Fibroblast of mammary gland (primary cell): ENCODE results near the gene DNAH1.

Experiments
- DNase-seq: peaks from one replicate; pipeline ENCODE4 v3.0.0-alpha.2; 2010; ENCODE audit warnings: low read depth
- H3K4me3 ChIP-seq: 2 replicates; pipeline ENCODE4 v1.5.1; 2011; ENCODE audit warnings: low read depth, mild to moderate bottlenecking, low read length, moderate library complexity; ENCODE audit not compliant: control insufficient read depth
- TF ChIP-seq, protein P1 (sequence below): conservative IDR thresholded peaks from 2 replicates; pipeline ENCODE4 v1.5.1; 2011; ENCODE audit warnings: low read depth, low read length, inconsistent platforms; ENCODE audit not compliant: control insufficient read depth, insufficient read depth

DNAH1 gene

DNA sequence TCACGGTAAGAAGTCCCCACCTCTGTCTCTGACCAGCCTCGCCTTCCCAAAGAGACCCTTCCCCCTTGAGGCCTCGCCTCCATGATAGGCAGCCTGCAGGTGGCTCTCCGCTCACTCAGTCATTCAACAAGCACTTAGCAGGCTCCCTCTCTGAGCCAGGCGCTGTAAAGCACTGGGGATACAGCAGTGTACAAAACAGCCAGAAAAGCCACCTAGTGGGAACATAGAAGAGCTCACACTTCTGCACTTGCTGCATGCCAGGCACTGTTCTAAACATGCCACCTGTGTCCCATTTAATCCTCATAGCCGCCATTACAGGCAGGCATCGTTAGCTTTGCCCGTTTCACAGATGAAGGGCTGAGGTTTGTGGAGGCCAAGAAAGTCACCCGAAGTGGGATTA, 72.8 kb downstream of the DNAH1 start:
- DNase-seq: no peak
- H3K4me3 ChIP-seq: no peak overlapping the region
- TF ChIP-seq, protein P1, sequence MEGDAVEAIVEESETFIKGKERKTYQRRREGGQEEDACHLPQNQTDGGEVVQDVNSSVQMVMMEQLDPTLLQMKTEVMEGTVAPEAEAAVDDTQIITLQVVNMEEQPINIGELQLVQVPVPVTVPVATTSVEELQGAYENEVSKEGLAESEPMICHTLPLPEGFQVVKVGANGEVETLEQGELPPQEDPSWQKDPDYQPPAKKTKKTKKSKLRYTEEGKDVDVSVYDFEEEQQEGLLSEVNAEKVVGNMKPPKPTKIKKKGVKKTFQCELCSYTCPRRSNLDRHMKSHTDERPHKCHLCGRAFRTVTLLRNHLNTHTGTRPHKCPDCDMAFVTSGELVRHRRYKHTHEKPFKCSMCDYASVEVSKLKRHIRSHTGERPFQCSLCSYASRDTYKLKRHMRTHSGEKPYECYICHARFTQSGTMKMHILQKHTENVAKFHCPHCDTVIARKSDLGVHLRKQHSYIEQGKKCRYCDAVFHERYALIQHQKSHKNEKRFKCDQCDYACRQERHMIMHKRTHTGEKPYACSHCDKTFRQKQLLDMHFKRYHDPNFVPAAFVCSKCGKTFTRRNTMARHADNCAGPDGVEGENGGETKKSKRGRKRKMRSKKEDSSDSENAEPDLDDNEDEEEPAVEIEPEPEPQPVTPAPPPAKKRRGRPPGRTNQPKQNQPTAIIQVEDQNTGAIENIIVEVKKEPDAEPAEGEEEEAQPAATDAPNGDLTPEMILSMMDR: no peak

DNA sequence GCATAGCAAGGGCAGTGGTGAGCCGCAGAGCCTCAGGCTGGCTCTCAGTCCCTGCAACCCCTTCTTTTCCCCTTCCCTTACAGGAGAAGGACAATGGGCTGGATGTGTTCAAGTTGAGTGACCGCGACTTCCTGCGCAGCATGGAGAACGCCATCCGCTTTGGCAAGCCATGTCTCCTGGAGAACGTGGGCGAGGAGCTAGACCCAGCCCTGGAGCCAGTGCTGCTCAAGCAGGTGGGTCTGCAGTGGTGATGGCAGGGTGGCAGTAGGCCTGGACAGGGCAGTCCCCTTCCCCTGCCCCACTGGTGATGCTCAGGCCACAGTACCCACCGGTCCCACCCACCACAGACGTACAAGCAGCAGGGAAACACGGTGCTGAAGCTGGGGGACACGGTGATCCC, 75.0 kb downstream of the DNAH1 start:
- no peak for DNase-seq
- H3K4me3 ChIP-seq: no peak overlapping the region
- TF ChIP-seq, protein P1: no peak

DNA sequence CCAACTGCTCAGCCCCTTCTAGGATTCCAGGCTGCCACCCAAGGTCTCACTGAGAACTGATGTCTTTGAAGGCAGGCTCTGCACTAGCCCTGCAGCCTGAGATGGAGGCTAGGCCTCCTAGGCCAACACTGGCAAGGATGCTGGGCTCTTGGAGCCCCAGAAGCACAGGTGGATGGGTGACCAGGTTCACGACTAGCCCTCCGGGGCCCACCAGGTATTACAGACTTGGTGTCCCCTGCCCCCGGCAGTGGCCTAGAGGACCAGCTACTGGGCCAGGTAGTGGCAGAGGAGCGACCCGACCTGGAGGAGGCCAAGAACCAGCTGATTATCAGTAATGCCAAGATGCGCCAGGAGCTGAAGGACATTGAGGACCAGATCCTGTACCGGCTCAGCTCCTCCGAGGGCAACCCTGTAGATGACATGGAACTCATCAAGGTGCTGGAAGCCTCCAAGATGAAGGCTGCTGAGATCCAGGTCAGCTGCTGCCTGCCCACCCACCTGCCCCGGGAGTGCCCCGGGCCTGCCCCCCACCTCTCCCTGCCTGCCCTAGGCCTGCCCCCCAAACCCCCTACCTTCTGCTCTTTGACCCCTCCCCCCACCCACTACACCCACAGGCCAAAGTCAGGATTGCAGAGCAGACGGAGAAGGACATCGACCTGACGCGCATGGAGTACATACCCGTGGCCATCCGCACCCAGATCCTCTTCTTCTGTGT, 76.3 kb downstream of the DNAH1 start:
- TF ChIP-seq, protein P1: no peak
- no peak for DNase-seq
- no peak overlapping the region for H3K4me3 ChIP-seq

DNA sequence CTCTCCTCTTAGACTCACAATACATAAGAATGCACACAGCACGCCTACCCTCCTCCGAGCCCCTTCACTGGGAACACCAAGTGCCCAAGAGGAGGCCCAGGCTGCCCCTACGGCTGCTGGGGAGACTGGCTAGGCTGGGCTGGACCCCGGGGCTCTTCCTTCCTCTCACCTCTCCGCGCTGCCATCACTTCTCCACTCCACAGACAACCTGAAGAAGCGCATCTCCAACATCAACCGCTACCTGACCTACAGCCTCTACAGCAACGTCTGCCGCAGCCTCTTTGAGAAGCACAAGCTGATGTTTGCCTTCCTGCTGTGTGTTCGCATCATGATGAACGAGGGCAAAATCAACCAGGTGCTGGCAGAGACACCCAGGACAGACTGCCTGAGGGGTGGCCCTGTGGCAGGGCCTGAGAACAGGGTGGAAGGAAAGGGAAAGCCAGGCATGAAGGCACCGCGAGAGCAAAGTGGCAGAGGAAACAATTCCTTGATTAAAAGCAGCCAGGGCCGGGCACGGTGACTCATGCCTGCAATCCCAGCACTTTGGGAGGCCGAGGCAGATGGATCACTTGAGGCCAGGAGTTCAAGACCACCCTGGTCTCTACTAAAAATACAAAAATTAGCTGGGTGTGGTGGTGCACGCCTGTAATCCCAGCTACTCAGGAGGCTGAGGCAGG, 77.2 kb downstream of the DNAH1 start:
- no peak for DNase-seq
- TF ChIP-seq, protein P1: no peak
- no peak overlapping the region for H3K4me3 ChIP-seq

DNA sequence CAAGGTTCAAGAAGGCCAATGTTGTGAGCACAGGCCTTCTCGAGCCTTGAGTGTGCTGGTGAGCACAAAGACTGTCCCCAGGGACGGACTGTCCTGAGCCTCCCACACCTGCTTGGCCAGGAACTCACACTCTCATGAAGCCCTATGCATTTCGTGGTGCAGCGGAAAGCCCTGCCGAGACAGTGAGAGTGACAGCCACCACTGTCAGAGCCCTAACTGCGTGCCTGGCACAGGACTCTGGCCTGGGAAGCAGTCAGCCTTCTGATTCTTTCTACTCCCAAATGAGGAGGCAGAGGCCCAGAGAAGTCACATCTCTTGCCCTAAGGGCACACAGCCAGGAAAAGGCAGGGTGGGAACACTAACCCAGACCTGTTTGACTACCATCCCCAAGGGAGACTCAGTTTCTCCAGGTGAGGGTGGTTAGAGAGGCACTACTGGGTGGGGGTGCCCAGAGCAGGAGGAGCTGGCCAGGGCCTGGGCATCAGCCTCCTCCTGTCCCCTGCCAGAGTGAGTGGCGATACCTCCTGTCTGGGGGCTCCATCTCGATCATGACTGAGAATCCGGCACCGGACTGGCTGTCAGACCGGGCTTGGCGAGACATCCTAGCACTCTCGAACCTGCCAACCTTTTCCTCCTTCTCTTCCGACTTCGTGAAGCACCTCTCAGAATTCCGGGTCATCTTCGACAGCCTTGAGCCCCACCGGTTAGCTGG, 78.0 kb downstream of the DNAH1 start:
- TF ChIP-seq, protein P1: no peak
- no peak for DNase-seq
- no peak overlapping the region for H3K4me3 ChIP-seq

DNA sequence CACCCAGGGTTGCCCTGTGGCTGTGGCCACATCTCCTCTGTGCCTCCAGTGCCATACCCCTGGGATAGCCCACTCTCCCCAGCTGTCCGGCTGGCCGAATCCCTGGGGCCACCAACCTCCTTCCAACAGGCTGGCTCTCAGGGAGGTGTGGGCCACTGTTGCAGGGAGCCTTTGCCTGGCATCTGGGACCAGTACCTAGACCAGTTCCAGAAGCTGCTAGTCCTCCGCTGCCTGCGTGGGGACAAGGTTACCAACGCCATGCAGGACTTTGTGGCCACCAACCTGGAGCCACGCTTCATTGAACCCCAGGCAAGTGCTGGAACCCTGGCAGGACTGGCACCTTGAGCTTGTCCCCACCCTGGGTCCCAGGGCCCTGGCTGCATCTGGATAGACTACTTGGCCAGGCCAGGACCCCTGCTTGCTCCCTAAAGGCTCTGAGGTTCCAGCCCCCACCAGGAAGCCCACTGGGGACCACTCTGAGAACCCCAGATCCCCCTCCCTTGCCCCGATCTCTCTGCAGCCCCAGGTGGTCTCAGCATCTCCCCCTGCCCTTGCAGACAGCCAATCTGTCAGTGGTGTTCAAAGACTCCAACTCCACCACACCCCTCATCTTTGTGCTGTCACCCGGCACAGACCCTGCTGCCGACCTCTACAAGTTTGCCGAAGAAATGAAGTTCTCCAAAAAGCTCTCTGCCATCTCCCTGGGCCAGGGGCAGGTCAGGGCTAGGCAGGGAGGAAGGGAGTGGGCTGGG, 78.8 kb downstream of the DNAH1 start:
- H3K4me3 ChIP-seq: no peak overlapping the region
- DNase-seq: no peak
- TF ChIP-seq, protein P1: no peak
